HG03354 (cell line): ENCODE data around the gene RP9.
"Not testable (repeated sequence)": the region's sequence is repeated elsewhere in the genome, so short reads cannot be mapped to it uniquely, and the experiment has no call there.

Experiments
- ATAC-seq: cut with Tn5 transposase; IDR thresholded peaks from one replicate; pipeline ENCODE4 v1.9.1; 2021; ENCODE audit warnings: mild to moderate bottlenecking; ENCODE audit not compliant: unreplicated experiment, poor library complexity, severe bottlenecking

Gene RP9

GRCh38 chr7:33107136-33108066, 1.8 kb downstream of the RP9 start:
- ATAC-seq, result peak; percentile 33

DNA sequence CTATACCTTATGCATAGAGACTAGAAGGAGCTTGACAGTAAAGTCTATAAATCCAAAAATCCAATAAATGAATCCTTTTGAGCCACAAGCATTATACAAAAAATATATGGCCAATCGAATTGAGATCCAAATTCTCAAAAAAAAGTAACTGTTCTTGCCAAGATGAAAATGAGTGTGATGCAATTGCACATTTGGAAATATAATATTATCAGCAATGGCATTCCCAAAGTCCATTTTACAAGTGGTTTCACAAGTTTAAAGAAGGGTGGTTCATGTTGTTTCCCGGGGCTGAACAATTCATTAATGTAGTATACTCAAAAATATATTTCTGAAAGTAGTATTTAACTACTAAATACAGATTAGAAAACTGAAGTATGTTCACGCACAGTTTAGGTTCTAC, 7.3 kb downstream of the RP9 start:
- ATAC-seq, result no peak

GRCh38 chr7:33100770-33101169, 8.4 kb downstream of the RP9 start:
- ATAC-seq, result no peak

- no peak for ATAC-seq
Observed at GRCh38 chr7:33099154-33099940, 9.9 kb downstream of the RP9 start.

GRCh38 chr7:33094745-33095275, 14.4 kb downstream of the RP9 start:
- ATAC-seq, result not testable (repeated sequence)

DNA sequence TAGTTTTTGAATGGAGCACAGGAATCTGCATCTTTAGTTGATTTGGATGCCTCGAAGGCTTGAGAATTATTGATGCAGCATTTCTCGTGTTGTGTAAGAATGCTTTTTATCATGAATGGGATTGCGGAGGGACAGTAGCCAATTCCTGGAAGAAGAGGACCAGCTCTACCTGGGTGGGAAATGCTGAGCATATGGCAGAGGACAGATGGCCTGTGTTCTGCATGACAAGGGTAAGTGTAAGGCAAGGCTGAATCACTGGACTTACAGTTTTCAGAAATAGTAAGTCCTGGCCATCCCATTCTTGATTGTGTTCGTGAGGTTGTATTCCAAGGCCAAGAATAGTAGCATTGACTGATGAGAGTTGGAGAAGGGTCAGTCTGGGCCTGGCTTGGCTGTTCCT, 15.9 kb downstream of the RP9 start:
- no peak for ATAC-seq

DNA sequence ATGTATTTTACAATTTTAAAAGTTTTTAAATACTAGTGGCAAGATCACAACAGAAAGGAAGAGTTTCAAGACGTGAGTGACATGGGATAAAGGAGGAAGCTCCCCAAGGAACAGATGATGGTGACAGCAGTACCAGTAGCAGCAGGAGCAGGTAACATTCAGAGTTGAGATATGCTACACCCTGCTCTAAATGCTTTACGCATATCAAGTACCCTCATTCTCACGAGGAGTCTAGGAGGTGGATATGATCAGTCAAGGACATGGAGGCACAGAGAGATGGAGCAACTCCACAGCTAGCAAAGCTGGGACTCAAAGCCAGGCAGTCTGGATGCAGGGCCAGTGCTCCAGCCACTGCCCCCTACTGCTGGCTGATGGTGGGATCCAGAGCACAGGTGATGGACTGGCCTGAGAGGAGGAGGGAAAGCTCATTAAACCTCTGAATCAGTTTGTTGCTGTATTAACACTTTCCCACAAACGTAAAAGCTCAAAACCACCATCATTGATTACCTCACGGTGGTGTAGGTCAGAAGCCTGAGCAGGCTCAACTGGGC, 17.5 kb downstream of the RP9 start:
- no peak for ATAC-seq

DNA sequence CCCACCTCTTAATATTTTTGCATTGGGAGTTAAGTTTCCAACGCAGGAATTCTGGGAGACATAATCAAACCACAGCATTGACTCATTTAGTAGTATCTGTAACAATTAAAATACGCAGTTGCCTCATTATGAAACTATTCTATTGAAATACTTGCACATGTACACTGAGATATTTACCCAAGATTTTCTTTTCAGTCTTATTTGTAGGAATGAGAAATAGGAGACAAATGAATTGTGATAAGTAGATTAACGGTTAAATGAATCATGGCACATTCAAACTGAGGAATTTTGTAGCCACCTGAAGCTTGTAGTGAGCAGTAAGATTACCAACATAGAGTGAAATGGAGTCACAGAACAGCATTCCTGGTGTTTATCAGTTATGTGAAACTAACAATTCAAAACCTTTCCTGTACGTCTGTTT, 18.1 kb downstream of the RP9 start:
- no peak for ATAC-seq

- ATAC-seq, result no peak
Observed at GRCh38 chr7:33089142-33089541, 20.1 kb downstream of the RP9 start.

GRCh38 chr7:33087858-33088257, 21.3 kb downstream of the RP9 start:
- no peak for ATAC-seq

GRCh38 chr7:33087356-33087755, 21.8 kb downstream of the RP9 start:
- no peak for ATAC-seq

DNA sequence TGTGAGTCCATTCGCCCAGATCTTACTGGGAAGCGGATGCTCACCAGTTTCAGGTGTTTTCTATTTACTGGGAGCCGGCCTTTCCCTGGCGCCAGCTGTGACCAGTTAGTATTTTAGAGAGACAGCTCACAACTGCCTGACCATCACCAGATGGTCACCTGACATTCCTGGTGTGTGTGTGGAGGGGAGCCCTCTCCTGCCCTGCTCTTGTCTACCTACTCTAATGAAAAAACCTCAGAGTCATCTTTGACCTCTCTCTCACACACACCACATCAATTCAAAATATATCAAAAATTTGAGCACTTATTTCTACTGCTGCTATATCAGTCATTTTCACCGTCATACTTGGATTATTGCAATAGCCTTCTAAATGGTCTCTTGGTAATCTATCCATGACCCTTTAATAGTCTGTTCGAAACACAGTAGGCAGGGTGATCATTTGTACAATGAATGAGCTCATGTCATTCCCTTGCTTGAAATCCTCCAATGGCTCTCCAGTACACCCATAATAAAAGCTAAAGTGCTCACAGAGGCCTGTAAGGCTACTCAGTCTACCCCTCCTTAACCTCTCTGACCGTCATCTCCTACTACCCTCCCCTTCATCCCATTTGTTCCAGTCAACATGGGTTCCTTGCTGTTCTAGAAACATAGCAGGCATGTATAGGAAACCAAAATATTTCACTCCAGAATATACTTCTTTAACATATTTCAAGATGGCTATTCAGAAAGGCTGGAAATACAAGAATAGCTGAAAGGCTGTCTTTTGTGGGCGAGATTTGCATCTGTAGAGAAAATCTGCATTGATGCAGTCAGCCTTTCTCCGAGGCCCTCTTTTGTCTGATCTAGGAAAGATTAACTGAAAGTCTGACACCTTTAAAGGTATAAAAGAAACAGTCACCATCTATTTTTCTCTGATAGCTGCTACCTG, 29.2 kb downstream of the RP9 start:
- no peak for ATAC-seq

DNA sequence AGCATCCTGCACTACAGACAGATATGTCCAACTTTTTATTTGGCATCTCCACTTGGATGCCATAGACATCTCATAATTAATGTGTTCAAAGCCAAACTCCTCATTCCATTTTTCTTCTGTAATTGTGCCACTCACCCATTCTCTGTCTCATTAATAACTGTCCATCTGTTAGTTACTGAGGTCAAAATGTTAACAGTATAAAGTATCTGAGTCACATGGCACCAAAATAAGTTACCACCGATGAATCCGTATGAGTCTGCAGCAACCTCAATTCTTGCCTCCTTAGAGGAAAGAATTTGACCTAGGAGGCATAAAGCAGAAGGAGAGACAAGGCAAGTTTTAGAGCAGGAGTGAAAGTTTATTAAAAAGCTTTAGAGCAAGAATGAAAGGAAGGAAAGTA, 30.1 kb downstream of the RP9 start:
- ATAC-seq, result no peak

- peak; percentile 83 for ATAC-seq
Observed at GRCh38 chr7:33076737-33077136, 32.5 kb downstream of the RP9 start.

- ATAC-seq, result no peak
Observed at GRCh38 chr7:33075818-33076518, 33.2 kb downstream of the RP9 start.

DNA sequence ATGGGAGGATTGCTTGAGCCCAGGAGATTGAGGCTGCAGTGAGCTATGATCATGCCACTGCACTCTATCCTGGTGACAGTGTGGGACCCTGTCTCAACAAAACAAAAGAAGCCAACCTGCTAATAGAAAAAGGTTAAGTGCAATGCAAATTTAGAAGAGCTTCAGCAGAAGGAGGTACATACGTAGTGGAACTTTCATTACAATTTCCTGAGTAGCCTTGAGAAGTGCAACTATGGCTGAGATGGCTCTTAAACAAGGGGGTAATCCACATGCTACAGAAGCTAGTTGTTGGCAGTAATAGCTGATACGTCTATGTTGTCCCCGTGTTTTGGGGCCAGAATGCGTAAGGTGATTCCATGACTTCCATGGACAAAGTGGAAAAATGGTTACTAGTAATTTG, 36.0 kb downstream of the RP9 start:
- no peak for ATAC-seq

- no peak for ATAC-seq
Observed at GRCh38 chr7:33072471-33072870, 36.7 kb downstream of the RP9 start.

DNA sequence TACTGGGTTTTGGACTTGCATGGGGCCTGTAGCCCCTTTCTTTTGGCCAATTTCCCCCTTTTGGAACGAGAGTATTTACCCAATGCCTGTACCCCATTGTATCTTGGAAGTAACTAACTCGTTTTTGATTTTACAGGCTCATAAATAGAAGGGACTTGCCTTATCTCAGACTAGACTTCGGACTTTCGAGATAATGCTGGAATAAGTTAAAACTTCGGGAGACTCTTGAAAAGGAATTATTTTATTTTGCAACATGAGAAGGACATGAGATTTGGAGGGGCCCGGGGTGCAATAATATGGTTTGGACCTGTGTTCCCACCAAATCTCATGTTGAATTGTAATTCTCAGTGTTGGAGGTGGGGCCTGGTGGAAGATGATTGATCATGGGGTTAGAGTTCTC, 38.4 kb downstream of the RP9 start:
- ATAC-seq, result no peak

DNA sequence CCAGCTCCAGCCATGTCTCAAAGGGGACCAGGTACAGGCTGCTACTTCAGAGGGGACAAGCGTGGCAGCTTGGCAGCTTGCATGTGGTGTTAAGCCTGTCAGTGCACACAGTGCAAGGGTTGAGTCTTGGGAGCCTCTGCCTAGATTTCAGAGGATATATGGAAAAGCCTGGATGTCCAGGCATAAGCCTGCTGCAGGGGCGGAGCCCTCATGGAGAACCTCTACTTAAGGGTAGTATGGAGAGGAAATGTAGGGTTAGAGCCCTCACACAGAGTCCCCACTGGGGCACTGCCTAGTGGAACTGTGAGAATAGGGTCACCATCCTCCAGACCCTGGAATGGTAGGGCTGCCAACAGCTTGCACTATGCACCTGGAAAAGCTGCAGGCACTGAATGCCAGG, 38.9 kb downstream of the RP9 start:
- ATAC-seq, result no peak
